ENCODE data around the gene PUM2.
"Not testable (repeated sequence)": the region's sequence is repeated elsewhere in the genome, so short reads cannot be mapped to it uniquely, and the experiment has no call there.

Gene PUM2

GRCh38 chr2:20288642-20289340 is 61.9 kb downstream of the PUM2 start:
- no peak for DNase-seq (ENCODE audit: low spot score)

GRCh38 chr2:20282916-20283592 is 67.6 kb downstream of the PUM2 start:
- DNase-seq (ENCODE audit: low spot score), result peak; percentile 81

GRCh38 chr2:20281876-20282275 is 68.8 kb downstream of the PUM2 start:
- DNase-seq (ENCODE audit: low spot score), result no peak

GRCh38 chr2:20273042-20273441 is 77.6 kb downstream of the PUM2 start:
- no peak for DNase-seq (ENCODE audit: low spot score)

- DNase-seq (ENCODE audit: low spot score), result not testable (repeated sequence)
Measured at GRCh38 chr2:20268317-20268716, 82.3 kb downstream of the PUM2 start.

- DNase-seq (ENCODE audit: low spot score), result no peak
Measured at GRCh38 chr2:20267529-20267928, 83.1 kb downstream of the PUM2 start.

GRCh38 chr2:20264629-20265028 is 86.0 kb downstream of the PUM2 start:
- no peak for DNase-seq (ENCODE audit: low spot score)

GRCh38 chr2:20257411-20257810 is 93.2 kb downstream of the PUM2 start:
- DNase-seq (ENCODE audit: low spot score), result no peak

GRCh38 chr2:20254731-20255130 is 95.9 kb downstream of the PUM2 start:
- no peak for DNase-seq (ENCODE audit: low spot score)

GRCh38 chr2:20250436-20250835 is 100.2 kb downstream of the PUM2 start:
- DNase-seq (ENCODE audit: low spot score), result no peak

GRCh38 chr2:20249170-20249569 is 101.5 kb downstream of the PUM2 start:
- DNase-seq (ENCODE audit: low spot score), result no peak

- DNase-seq (ENCODE audit: low spot score), result no peak
Measured at GRCh38 chr2:20247084-20247483, 103.6 kb downstream of the PUM2 start.

- DNase-seq (ENCODE audit: low spot score), result not testable (repeated sequence)
Measured at GRCh38 chr2:20243637-20244036, 107.0 kb downstream of the PUM2 start.

- DNase-seq (ENCODE audit: low spot score), result no peak
Measured at GRCh38 chr2:20242727-20243377, 107.8 kb downstream of the PUM2 start.

- no peak for DNase-seq (ENCODE audit: low spot score)
Measured at GRCh38 chr2:20241973-20242726, 108.5 kb downstream of the PUM2 start.

GRCh38 chr2:20240291-20240690 is 110.4 kb downstream of the PUM2 start:
- not testable (repeated sequence) for DNase-seq (ENCODE audit: low spot score)

GRCh38 chr2:20236496-20236895 is 114.1 kb downstream of the PUM2 start:
- no peak for DNase-seq (ENCODE audit: low spot score)

- no peak for DNase-seq (ENCODE audit: low spot score)
Measured at GRCh38 chr2:20235655-20236305, 114.9 kb downstream of the PUM2 start.

- not testable (repeated sequence) for DNase-seq (ENCODE audit: low spot score)
Measured at GRCh38 chr2:20234597-20234996, 116.0 kb downstream of the PUM2 start.

GRCh38 chr2:20232837-20233207 is 117.8 kb downstream of the PUM2 start:
- DNase-seq (ENCODE audit: low spot score), result no peak

GRCh38 chr2:20231598-20232026 is 119.0 kb downstream of the PUM2 start:
- no peak for DNase-seq (ENCODE audit: low spot score)

- DNase-seq (ENCODE audit: low spot score), result no peak
Measured at GRCh38 chr2:20231159-20231558, 119.5 kb downstream of the PUM2 start.

Measured in putamen (tissue), 1 donor.